ENCODE data around the gene KIF12.

- TF ChIP-seq CTCF (IDR thresholded peaks at IDR 0.05): no peak
- TF ChIP-seq POLR2A (IDR thresholded peaks at IDR 0.05): no peak
Measured at GRCh38 chr9:114093031-114093471, 6.0 kb downstream of the KIF12 start.

Data from ovary (tissue), 3 donors.